OCI-LY1 (cell line): Measurements from ENCODE around the gene CBS.
"Not testable (repeated sequence)": the region's sequence is repeated elsewhere in the genome, so short reads cannot be mapped to it uniquely, and the experiment has no call there.

ENCODE experiments used
- H2AFZ ChIP-seq: fragments of 200-600 bp; sonication (generic), shearing (Covaris generic); 2 replicates; pipeline ENCODE4 v1.6.0; 2014; ENCODE audit warnings: antibody characterized with exemption, mild to moderate bottlenecking, low read length
- H3F3A ChIP-seq: fragments of 200-600 bp; sonication (generic), shearing (Covaris generic); 2 replicates; pipeline ENCODE4 v1.6.0; 2014; ENCODE audit warnings: mild to moderate bottlenecking, antibody characterized with exemption, low read length, moderate library complexity; ENCODE audit not compliant: insufficient read depth
- H3K27ac ChIP-seq: fragments of 200-600 bp; sonication (generic); 2 replicates; pipeline ENCODE4 v1.5.1; 2014; ENCODE audit warnings: low read length, mixed run types, mild to moderate bottlenecking, low read depth; ENCODE audit not compliant: poor library complexity, severe bottlenecking
- H3K27me3 ChIP-seq: fragments of 200-600 bp; sonication (generic); 2 replicates; pipeline ENCODE4 v1.6.0; 2014; ENCODE audit warnings: antibody characterized with exemption, mild to moderate bottlenecking, low read length, moderate library complexity; ENCODE audit not compliant: insufficient read depth
- H3K36me3 ChIP-seq: fragments of 200-600 bp; sonication (generic); 2 replicates; pipeline ENCODE4 v1.6.1; 2014; ENCODE audit warnings: mild to moderate bottlenecking, antibody characterized with exemption, low read length, moderate library complexity, mixed read lengths; ENCODE audit not compliant: insufficient read depth
- H3K4me1 ChIP-seq: fragments of 200-600 bp; sonication (generic); 2 replicates; pipeline ENCODE4 v1.5.1; 2014; ENCODE audit warnings: mild to moderate bottlenecking, low read length, moderate library complexity; ENCODE audit not compliant: insufficient read depth, severe bottlenecking
- H3K4me2 ChIP-seq: fragments of 200-600 bp; sonication (generic), shearing (Covaris generic); 2 replicates; pipeline ENCODE4 v1.6.1; 2014; ENCODE audit warnings: low read length
- H3K4me3 ChIP-seq: fragments of 200-600 bp; sonication (generic); 2 replicates; pipeline ENCODE4 v1.5.1; 2014; ENCODE audit warnings: low read length, low read depth, mild to moderate bottlenecking, mixed read lengths; ENCODE audit not compliant: poor library complexity, severe bottlenecking
- H3K79me2 ChIP-seq: fragments of 200-600 bp; shearing (Covaris generic); 2 replicates; pipeline ENCODE4 v1.6.1; 2016; ENCODE audit warnings: mixed run types, low read length, mixed read lengths; ENCODE audit not compliant: insufficient read depth
- H3K9ac ChIP-seq: fragments of 200-600 bp; sonication (generic), shearing (Covaris generic); 2 replicates; pipeline ENCODE4 v1.6.1; 2014; ENCODE audit warnings: mild to moderate bottlenecking, low read length, mixed read lengths
- H3K9me2 ChIP-seq: fragments of 200-600 bp; sonication (generic), shearing (Covaris generic); 2 replicates; pipeline ENCODE4 v1.6.1; 2014; ENCODE audit warnings: low read depth, mild to moderate bottlenecking, low read length, mixed read lengths
- H3K9me3 ChIP-seq: fragments of 200-600 bp; shearing (Covaris generic); 2 replicates; pipeline ENCODE4 v1.6.1; 2014; ENCODE audit warnings: low read length, mixed read lengths
- H4K20me1 ChIP-seq: fragments of 200-600 bp; sonication (generic), shearing (Covaris generic); 2 replicates; pipeline ENCODE4 v1.6.0; 2016; ENCODE audit warnings: mild to moderate bottlenecking, low read length; ENCODE audit not compliant: insufficient read depth
- EZH2 ChIP-seq: fragments of 200-600 bp; sonication (generic), shearing (Covaris generic); IDR thresholded peaks from 2 replicates; pipeline ENCODE4 v1.8.0; 2017; ENCODE audit warnings: borderline replicate concordance, mixed run types, mild to moderate bottlenecking, antibody characterized with exemption, low read length, moderate library complexity, mixed read lengths
- TF ChIP-seq, protein P1 (sequence below): fragments of 200-600 bp; sonication (generic), shearing (Covaris generic); IDR thresholded peaks from 2 replicates; pipeline ENCODE4 v1.5.1; 2017; ENCODE audit warnings: mild to moderate bottlenecking, antibody characterized with exemption, low read length, moderate library complexity, mixed read lengths

CBS gene

DNA sequence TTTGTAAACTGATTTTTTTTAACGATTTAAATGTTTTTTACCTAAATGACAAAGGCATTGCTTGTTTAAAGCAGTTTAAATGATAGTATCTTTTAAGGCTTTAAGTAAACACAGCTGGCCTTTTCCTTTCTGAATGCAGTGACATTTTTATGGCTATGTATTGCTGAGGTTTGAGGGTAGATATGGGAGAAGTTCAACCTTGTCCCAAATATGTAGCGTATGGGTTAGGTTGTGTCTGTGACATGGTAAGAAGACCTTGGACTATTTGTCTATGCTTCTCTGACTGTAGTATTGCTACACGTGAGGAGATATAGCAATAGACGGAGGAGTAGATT, 68.8 kb downstream of the CBS start:
- no peaks in the 10 kb centered on the region for H3K9me2 ChIP-seq
- H3K4me3 ChIP-seq, result no peak overlapping the region
- H3K79me2 ChIP-seq, result no peaks in the 10 kb centered on the region
- no peaks in the 10 kb centered on the region for H4K20me1 ChIP-seq
- no peaks in the 10 kb centered on the region for H3K4me1 ChIP-seq
- no peak for TF ChIP-seq EZH2
- TF ChIP-seq, protein P1, sequence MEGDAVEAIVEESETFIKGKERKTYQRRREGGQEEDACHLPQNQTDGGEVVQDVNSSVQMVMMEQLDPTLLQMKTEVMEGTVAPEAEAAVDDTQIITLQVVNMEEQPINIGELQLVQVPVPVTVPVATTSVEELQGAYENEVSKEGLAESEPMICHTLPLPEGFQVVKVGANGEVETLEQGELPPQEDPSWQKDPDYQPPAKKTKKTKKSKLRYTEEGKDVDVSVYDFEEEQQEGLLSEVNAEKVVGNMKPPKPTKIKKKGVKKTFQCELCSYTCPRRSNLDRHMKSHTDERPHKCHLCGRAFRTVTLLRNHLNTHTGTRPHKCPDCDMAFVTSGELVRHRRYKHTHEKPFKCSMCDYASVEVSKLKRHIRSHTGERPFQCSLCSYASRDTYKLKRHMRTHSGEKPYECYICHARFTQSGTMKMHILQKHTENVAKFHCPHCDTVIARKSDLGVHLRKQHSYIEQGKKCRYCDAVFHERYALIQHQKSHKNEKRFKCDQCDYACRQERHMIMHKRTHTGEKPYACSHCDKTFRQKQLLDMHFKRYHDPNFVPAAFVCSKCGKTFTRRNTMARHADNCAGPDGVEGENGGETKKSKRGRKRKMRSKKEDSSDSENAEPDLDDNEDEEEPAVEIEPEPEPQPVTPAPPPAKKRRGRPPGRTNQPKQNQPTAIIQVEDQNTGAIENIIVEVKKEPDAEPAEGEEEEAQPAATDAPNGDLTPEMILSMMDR, result no peak
- no peak overlapping the region for H3K27ac ChIP-seq
- H3K36me3 ChIP-seq, result peaks cover 44% of the 10 kb centered on the region
- H2AFZ ChIP-seq, result no peak overlapping the region
- no peaks in the 10 kb centered on the region for H3K9me3 ChIP-seq
- no peak overlapping the region for H3K9ac ChIP-seq
- no peak overlapping the region for H3K4me2 ChIP-seq
- no peaks in the 10 kb centered on the region for H3F3A ChIP-seq
- H3K27me3 ChIP-seq, result no peaks in the 10 kb centered on the region

DNA sequence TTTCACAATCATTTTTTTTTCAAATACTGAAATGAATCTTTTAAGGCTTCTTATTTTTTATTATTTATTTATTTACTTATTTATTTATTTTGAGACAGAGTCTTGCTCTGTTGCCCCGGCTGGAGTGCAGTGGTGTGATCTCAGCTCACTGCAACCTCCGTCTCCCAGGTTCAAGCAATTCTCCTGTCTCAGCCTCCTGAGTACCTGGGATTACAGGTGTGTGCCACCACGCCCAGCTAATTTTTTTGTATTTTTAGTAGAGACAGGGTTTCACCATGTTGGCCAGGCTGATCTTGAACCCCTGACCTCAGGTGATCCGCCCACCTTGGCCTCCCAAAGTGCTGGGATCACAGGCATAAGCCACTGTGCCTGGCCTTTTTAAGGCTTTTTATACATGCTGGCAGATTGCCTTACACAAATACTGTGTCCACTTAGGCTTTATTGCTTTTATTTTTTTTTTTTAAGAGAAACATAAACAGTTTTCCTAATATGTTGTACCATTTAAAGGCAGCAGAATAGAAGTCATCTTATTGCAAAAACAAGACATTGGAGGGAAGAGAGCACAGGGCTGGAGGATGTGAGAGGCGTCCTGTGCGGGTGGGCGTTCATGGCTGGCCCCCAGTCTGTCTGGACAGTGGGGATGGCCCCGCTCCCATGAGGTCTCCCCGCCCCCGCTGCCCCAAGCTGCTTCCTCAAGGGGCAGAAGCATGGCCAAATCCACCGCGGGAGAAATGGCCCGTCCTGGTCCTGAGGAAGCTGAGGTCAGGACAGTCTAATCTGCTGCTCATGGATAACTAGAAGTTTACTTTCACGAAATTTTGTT, 69.4 kb downstream of the CBS start:
- H2AFZ ChIP-seq, H3K9me2 ChIP-seq, H3K4me3 ChIP-seq, H3F3A ChIP-seq, H3K9ac ChIP-seq, H3K4me1 ChIP-seq, H3K79me2 ChIP-seq, H4K20me1 ChIP-seq, H3K4me2 ChIP-seq, H3K27ac ChIP-seq, H3K27me3 ChIP-seq, H3K9me3 ChIP-seq: not testable (repeated sequence)
- H3K36me3 ChIP-seq, result peaks cover 38% of the 10 kb centered on the region

DNA sequence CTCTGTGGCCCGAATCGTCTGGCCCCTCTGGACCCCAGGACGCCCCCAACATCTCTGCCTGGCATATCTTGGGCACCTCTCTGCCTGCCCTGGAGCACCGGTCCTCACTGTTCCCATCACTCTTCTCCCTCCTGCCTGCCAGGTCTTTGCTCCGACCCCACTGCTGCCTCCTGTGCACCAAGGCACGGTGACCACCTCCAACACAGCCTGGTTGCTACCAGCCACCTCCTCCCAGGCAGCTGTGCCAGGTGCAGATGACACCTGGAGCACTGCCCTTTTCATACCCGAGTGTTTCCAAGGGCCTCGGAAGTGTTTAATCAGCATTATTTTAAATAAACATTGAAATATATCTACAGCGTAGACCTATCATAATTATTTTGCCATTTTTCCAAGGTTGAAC, 70.0 kb downstream of the CBS start:
- H3K79me2 ChIP-seq, result no peaks in the 10 kb centered on the region
- no peak overlapping the region for H3K4me3 ChIP-seq
- H3F3A ChIP-seq, result no peaks in the 10 kb centered on the region
- no peak overlapping the region for H3K27ac ChIP-seq
- no peaks in the 10 kb centered on the region for H3K9me2 ChIP-seq
- no peaks in the 10 kb centered on the region for H3K9me3 ChIP-seq
- TF ChIP-seq, protein P1, result no peak
- no peak for TF ChIP-seq EZH2
- H3K27me3 ChIP-seq, result no peaks in the 10 kb centered on the region
- H3K4me2 ChIP-seq, result no peak overlapping the region
- no peaks in the 10 kb centered on the region for H3K4me1 ChIP-seq
- no peaks in the 10 kb centered on the region for H4K20me1 ChIP-seq
- peaks cover 37% of the 10 kb centered on the region for H3K36me3 ChIP-seq
- no peak overlapping the region for H3K9ac ChIP-seq
- H2AFZ ChIP-seq, result no peak overlapping the region

DNA sequence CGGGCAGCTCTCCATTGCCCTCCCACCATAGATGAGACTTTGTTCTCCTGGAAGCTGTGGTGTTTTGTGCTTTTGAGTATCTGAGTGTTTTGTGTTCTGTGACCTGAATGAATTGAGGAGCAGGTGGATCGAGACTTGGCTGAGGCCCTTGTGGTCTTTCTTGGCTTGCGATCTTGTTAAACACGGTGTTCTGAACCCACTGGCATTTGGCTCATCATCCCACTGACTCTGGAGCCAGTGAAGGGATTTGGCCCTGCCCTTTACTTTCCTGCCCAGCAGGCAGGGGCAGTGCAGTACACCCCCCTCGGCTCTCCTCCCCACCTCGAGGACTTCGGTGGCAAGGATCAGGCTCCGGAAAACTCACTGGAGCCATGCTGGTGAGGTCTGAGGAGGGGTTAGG, 70.7 kb downstream of the CBS start:
- Histone ChIP-seq H3F3A (no peaks in the 10 kb centered on the region), H3K9me2 (no peaks in the 10 kb centered on the region), H3K27ac (no peak overlapping the region), H3K79me2 (no peaks in the 10 kb centered on the region), H3K27me3 (no peaks in the 10 kb centered on the region), H2AFZ (no peak overlapping the region), H3K4me3 (no peak overlapping the region), H4K20me1 (no peaks in the 10 kb centered on the region), H3K9ac (no peak overlapping the region), H3K9me3 (no peaks in the 10 kb centered on the region), H3K36me3 (peaks cover 35% of the 10 kb centered on the region), H3K4me1 (no peaks in the 10 kb centered on the region), H3K4me2 (no peak overlapping the region)
- TF ChIP-seq, protein P1, result no peak
- TF ChIP-seq EZH2, result no peak
